HCT116 (cell line): ENCODE data around the gene TP63. TPM values are rescaled to one million over a fixed set of nuclear protein-coding genes. Genes with fewer than 3 reads are reported as not detected.

Source experiments
- ATAC-seq: fragments of 200-7000 bp; cut with Tn5 transposase; 2 replicates; pipeline ENCODE4 v1.9.1; 2020; ENCODE audit warnings: mild to moderate bottlenecking, moderate library complexity
- BruUV-seq: library from RNA; stranded (reverse); fragments of 400-500 nt; replicated peaks from 2 replicates; lab custom pipeline; 2021; lab: Mats Ljungman, UMichigan
- CTCF ChIA-PET: fragments of 300-600 bp; sonication (Branson Sonifier 250); formaldehyde crosslinking; loops from one replicate; lab custom pipeline; 2021; ENCODE audit warnings: antibody characterized with exemption; lab: Charles Lee
- POLR2A ChIA-PET: fragments of 300-600, 350-600 bp; sonication (Branson Sonifier 250); formaldehyde crosslinking; loops from one replicate; lab custom pipeline; 2021; ENCODE audit warnings: antibody characterized with exemption; lab: Charles Lee
- RAD21 ChIA-PET, 2 experiments: fragments of 300-600 bp; sonication (Branson Sonifier 250); formaldehyde crosslinking; loops; one replicate each; lab custom pipeline; 2023; ENCODE audit warnings: low total read pairs in 2 of 2; ENCODE audit not compliant: uncharacterized antibody in 2 of 2, unreplicated experiment in 2 of 2, low non-redundant PET in 1 of 2; lab: Charles Lee
- DNase-seq: peaks from one replicate; pipeline ENCODE4 v3.0.0-alpha.2; 2010; ENCODE audit warnings: low read depth, low spot score
- H2AFZ ChIP-seq: fragments of 200-600 bp; shearing (Covaris generic), sonication (generic); 2 replicates; pipeline ENCODE4 v1.6.1; 2017; ENCODE audit warnings: low read depth, mixed run types, mixed read lengths, antibody characterized with exemption, low read length; ENCODE audit not compliant: poor library complexity, severe bottlenecking
- H3K27ac ChIP-seq: 2 replicates; pipeline ENCODE4 v1.5.1; 2012; ENCODE audit warnings: low read depth, low read length
- H3K27me3 ChIP-seq: fragments of 200-600 bp; sonication (generic); 2 replicates; pipeline ENCODE4 v1.6.1; 2016; ENCODE audit warnings: mixed run types, low read length, mixed read lengths; ENCODE audit not compliant: insufficient read depth
- H3K36me3 ChIP-seq, 2 experiments: fragments of 200-500 bp in 1 of 2; fragments of 200-600 bp in 1 of 2; sonication (Bioruptor generic) in 1 of 2; sonication (generic) in 1 of 2; 2 replicates each; pipeline versions ENCODE4 v1.5.1 to v1.6.1; 2014 to 2016; ENCODE audit warnings: low read length in 2 of 2, inconsistent platforms in 1 of 2, mixed read lengths in 1 of 2, mixed run types in 1 of 2; ENCODE audit not compliant: insufficient read depth in 2 of 2, control insufficient read depth in 1 of 2
- H3K4me1 ChIP-seq, 2 experiments: fragments of 200-600 bp in 1 of 2; sonication (generic) in 1 of 2; 2 replicates each; pipeline versions ENCODE4 v1.5.1 to v1.6.1; 2012 to 2017; ENCODE audit warnings: low read length in 2 of 2, inconsistent platforms in 1 of 2, mild to moderate bottlenecking in 1 of 2, mixed read lengths in 1 of 2, mixed run types in 1 of 2, moderate library complexity in 1 of 2; ENCODE audit not compliant: insufficient read depth in 2 of 2, control insufficient read depth in 1 of 2
- H3K4me2 ChIP-seq: fragments of 200-600 bp; sonication (generic); 2 replicates; pipeline ENCODE4 v1.6.1; 2017; ENCODE audit warnings: mixed run types, low read length, mixed read lengths
- H3K4me3 ChIP-seq, 2 experiments: fragments of 200-600 bp in 1 of 2; sonication (generic) in 1 of 2; replicated peaks in 1 of 2; 2 replicates each; pipeline ENCODE4 v1.5.1; 2011 to 2016; ENCODE audit warnings: low read length in 2 of 2, control low read depth in 1 of 2, low read depth in 1 of 2, mild to moderate bottlenecking in 1 of 2, mixed read lengths in 1 of 2, mixed run types in 1 of 2
- H3K79me2 ChIP-seq: fragments of 200-600 bp; sonication (generic); 2 replicates; pipeline ENCODE4 v1.6.1; 2017; ENCODE audit warnings: mild to moderate bottlenecking, mixed run types, low read length, moderate library complexity, mixed read lengths; ENCODE audit not compliant: insufficient read depth
- H3K9ac ChIP-seq: fragments of 200-600 bp; sonication (generic); 2 replicates; pipeline ENCODE4 v1.6.1; 2016; ENCODE audit warnings: low read length, mixed read lengths
- H3K9me2 ChIP-seq: fragments of 200-600 bp; sonication (generic), shearing (Covaris generic); 2 replicates; pipeline ENCODE4 v1.6.1; 2017; ENCODE audit warnings: mixed run types, mild to moderate bottlenecking, moderate library complexity; ENCODE audit not compliant: insufficient read depth
- H3K9me3 ChIP-seq, 2 experiments: fragments of 200-500 bp in 1 of 2; fragments of 200-600 bp in 1 of 2; sonication (Bioruptor generic) in 1 of 2; sonication (generic) in 1 of 2; 2 replicates each; pipeline ENCODE4 v1.6.1; 2014 to 2017; ENCODE audit warnings: low read length in 2 of 2, mixed read lengths in 2 of 2, inconsistent platforms in 1 of 2, low read depth in 1 of 2, mild to moderate bottlenecking in 1 of 2, mixed run types in 1 of 2, moderate library complexity in 1 of 2; ENCODE audit not compliant: control insufficient read depth in 1 of 2, insufficient read depth in 1 of 2
- H4K20me1 ChIP-seq: fragments of 200-600 bp; sonication (generic), shearing (Covaris generic); 2 replicates; pipeline ENCODE4 v1.6.1; 2017; ENCODE audit warnings: mixed run types, mild to moderate bottlenecking, moderate library complexity; ENCODE audit not compliant: insufficient read depth
- ELF1 ChIP-seq: IDR thresholded peaks from 2 replicates; pipeline ENCODE4 v1.6.1; 2012; ENCODE audit warnings: low read depth, borderline replicate concordance
- EZH2 ChIP-seq: fragments of 200-600 bp; sonication (generic); IDR thresholded peaks from 2 replicates; pipeline ENCODE4 v1.6.1; 2017; ENCODE audit warnings: antibody characterized with exemption, mixed run types
- FOSL1 ChIP-seq: IDR thresholded peaks from 2 replicates; pipeline ENCODE4 v1.6.1; 2012; ENCODE audit warnings: low read depth
- RAD21 ChIP-seq: IDR thresholded peaks from 2 replicates; pipeline ENCODE4 v1.6.1; 2012; ENCODE audit warnings: low read depth, mild to moderate bottlenecking
- REST ChIP-seq: IDR thresholded peaks from 2 replicates; pipeline ENCODE4 v1.6.1; 2012; ENCODE audit warnings: low read depth
- SRF ChIP-seq: IDR thresholded peaks from 2 replicates; pipeline ENCODE4 v1.6.1; 2012; ENCODE audit warnings: low read depth
- intact Hi-C: fragments of 100-400 bp; cut with micrococcal nuclease; formaldehyde crosslinking; loops from 2 replicates; pipeline ENCODE4 v1.10.0; 2022
- total RNA-seq: library from RNA; stranded (reverse); gene quantifications from one replicate; pipeline ENCODE4 v1.2.1, GENCODE V29; 2021; ENCODE audit not compliant: unreplicated experiment

Gene TP63
- total RNA-seq, 1 experiment from 2014 or later: not detected

GRCh38 chr3:189712906-189713483 is 81.8 kb downstream of the TP63 start:
- BruUV-seq: no TSS peak
- RAD21 ChIA-PET: no interaction called here
- no peak overlapping the region for H3K4me2 ChIP-seq

GRCh38 chr3:189714991-189715961 is 84.1 kb downstream of the TP63 start:
- H4K20me1 ChIP-seq: no peaks in the 10 kb centered on the region
- no peak overlapping the region for H2AFZ ChIP-seq
- no peak overlapping the region for H3K27ac ChIP-seq
- DNase-seq: no peak
- no peak overlapping the region for H3K9ac ChIP-seq
- POLR2A ChIA-PET: no interaction called here
- CTCF ChIA-PET: no interaction called here
- no peaks in the 10 kb centered on the region for H3K27me3 ChIP-seq
- H3K9me2 ChIP-seq: no peaks in the 10 kb centered on the region
- RAD21 ChIA-PET: no interaction called here
- intact Hi-C loops: no loop called here
- H3K4me1 ChIP-seq: no peaks in the 10 kb centered on the region
- no peaks in the 10 kb centered on the region for H3K36me3 ChIP-seq
- H3K4me3 ChIP-seq: no peak overlapping the region
- no TSS peak for BruUV-seq
- H3K4me2 ChIP-seq: no peak overlapping the region
- H3K9me3 ChIP-seq: no peaks in the 10 kb centered on the region
- H3K79me2 ChIP-seq: no peaks in the 10 kb centered on the region
- TF ChIP-seq RAD21 (no peak), SRF (no peak), FOSL1 (no peak), ELF1 (no peak), REST (no peak)
- TF ChIP-seq, all 23 proteins: peak for 0
- ATAC-seq: no peak

More at GRCh38 chr3:189712906-189713483, 81.8 kb downstream of the TP63 start:
- no peaks in the 10 kb centered on the region for H3K9me3 ChIP-seq
- H4K20me1 ChIP-seq: no peaks in the 10 kb centered on the region
- H3K9me2 ChIP-seq: no peaks in the 10 kb centered on the region
- no peaks in the 10 kb centered on the region for H3K4me1 ChIP-seq
- POLR2A ChIA-PET: no interaction called here
- H3K79me2 ChIP-seq: no peaks in the 10 kb centered on the region
- H3K27me3 ChIP-seq: no peaks in the 10 kb centered on the region
- CTCF ChIA-PET: no interaction called here
- DNase-seq (no peak), ATAC-seq (no peak)
- no peak for TF ChIP-seq EZH2
- intact Hi-C loops: no loop called here
- no peak overlapping the region for H3K9ac ChIP-seq
- H3K36me3 ChIP-seq: no peaks in the 10 kb centered on the region
- H2AFZ ChIP-seq: no peak overlapping the region
- no peak overlapping the region for H3K27ac ChIP-seq
- H3K4me3 ChIP-seq: no peak overlapping the region
